Rectal smooth muscle tissue (tissue), 1 donor: ENCODE data around the gene RGS9BP.

Experiments used
- H3K27ac ChIP-seq: one replicate; pipeline ENCODE4 v1.7.0; 2013; ENCODE audit warnings: low read depth, low read length, inconsistent platforms
- H3K27me3 ChIP-seq: one replicate; pipeline ENCODE4 v1.7.0; 2013; ENCODE audit warnings: low read length; ENCODE audit not compliant: control insufficient read depth, insufficient read depth
- H3K36me3 ChIP-seq: one replicate; pipeline ENCODE4 v1.7.0; 2013; ENCODE audit warnings: low read length; ENCODE audit not compliant: control insufficient read depth, insufficient read depth
- H3K4me1 ChIP-seq: one replicate; pipeline ENCODE4 v1.7.0; 2013; ENCODE audit warnings: low read length; ENCODE audit not compliant: control insufficient read depth, insufficient read depth
- H3K4me3 ChIP-seq: one replicate; pipeline ENCODE4 v1.7.0; 2013; ENCODE audit warnings: low read length
- H3K9ac ChIP-seq: one replicate; pipeline ENCODE4 v1.7.0; 2013; ENCODE audit warnings: low read length

RGS9BP gene

DNA sequence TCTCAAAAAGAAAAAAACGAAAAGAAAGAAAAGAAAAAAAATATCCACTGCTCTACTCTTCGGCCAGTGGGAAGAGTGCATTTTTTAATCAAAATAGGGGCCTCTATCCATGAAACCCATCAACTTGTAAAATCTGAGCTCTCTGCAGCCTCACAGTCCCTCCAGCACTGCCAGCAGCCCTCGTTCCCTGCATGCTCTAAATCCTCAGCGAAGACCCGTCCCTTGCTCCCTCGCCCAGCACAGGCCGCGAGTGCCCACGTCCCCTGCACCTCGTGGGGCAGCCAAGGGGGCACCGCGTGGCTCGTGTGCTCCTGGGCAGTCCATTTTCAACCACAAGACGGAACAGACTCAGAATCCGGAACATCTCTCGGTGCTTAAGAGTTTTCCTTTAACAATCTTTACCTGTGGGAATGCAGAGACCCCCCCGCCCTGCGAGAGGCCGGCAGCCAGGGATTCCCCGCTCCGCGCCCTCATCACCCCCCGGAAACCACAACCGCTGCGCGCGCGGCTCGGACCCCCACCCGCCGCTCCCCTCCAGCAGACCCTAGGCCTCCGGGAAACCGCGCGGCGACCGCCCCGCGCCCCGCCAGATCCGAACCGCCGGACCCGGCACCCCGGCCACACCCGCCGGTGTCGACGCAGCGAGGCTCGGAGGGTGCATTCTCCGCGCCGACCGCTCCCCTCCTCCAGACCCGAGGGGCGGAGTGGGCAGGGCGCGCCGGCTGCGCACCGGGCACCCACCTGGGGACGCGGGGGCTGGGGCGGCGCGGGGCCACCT is 1.3 kb upstream of the RGS9BP start:
- Histone ChIP-seq H3K4me1 (peaks cover 7% of the 10 kb centered on the region), H3K9ac (peak overlapping the region; percentile 70), H3K27ac (peak overlapping the region; percentile 70)

DNA sequence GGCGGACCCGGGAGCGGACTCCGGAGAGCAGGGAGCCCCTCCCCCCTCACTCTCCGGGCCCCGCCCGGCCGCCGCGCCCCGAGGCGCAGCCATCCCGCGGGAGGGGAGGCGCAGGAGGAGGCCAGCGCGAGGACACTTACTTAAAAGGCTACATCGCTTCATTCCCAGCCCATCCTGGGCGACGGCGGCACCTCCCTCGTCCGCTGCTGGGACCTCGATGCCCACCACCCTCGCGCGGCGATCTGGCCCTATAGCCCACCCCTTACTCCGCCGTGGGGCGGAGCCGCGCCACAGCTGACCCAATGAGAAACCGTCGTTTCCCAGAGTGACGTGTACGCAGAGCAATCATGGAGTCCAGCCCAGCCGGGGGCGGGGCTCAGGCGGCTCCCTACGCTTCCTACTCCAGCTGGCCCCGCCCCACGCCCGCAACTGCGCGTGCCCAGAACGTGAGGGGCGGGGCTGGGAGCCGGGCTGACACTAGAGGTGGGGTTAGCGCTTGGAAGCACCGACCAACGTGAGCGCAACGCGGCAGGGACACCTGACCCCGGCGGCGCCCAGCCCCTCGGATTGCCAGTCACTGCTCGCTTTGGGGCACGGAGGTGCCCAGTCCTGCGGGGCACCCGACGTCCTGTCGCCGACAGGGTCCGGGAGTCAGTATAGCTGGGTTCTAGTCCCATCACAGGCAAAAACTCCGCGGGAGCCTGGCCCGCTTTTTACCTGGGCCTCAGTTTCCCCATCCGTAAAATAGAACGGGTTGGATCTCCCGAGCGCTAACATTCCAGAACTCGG is 523 bp upstream of the RGS9BP start, which contains the start of gene ANKRD27:
Gene ANKRD27 (minus strand): TSS at position 250 of the 789 bp plus-strand sequence. CDS start 16,165 bp downstream, outside the sequence.
- H3K4me1 ChIP-seq: peaks cover 7% of the 10 kb centered on the region
- H3K9ac ChIP-seq: peak within 1 kb of the TSS; percentile 70

More for the DNA sequence above, 1.3 kb upstream of the RGS9BP start:
- H3K36me3 ChIP-seq: no peaks in the 10 kb centered on the region
- H3K4me3 ChIP-seq: peak overlapping the region; percentile 92
- peaks cover 5% of the 10 kb centered on the region for H3K27me3 ChIP-seq

DNA sequence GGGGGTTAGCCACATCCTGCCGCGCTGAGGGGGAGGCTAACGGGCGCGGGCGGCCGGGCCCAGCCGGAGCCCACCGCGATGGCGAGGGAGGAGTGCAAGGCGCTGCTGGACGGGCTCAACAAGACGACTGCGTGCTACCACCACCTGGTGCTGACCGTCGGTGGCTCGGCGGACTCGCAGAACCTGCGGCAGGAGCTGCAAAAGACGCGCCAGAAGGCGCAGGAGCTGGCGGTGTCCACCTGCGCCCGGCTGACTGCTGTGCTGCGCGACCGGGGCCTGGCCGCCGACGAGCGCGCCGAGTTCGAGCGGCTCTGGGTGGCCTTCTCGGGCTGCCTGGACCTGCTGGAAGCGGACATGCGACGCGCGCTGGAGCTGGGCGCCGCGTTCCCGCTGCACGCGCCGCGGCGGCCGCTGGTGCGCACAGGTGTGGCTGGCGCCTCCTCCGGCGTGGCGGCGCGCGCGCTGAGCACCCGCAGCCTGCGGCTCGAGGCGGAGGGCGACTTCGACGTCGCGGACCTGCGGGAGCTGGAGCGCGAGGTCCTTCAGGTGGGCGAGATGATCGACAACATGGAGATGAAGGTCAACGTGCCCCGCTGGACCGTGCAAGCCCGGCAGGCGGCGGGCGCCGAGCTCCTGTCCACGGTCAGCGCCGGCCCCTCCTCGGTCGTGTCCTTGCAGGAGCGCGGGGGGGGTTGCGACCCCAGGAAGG is 692 bp downstream of the RGS9BP start:
- H3K4me3 ChIP-seq: peak overlapping the region; percentile 97
- H3K27ac ChIP-seq: no peak overlapping the region
- H3K9ac ChIP-seq: no peak overlapping the region
- peaks cover 5% of the 10 kb centered on the region for H3K27me3 ChIP-seq
- H3K4me1 ChIP-seq: peaks cover 7% of the 10 kb centered on the region
- H3K36me3 ChIP-seq: no peaks in the 10 kb centered on the region

More for the DNA sequence above, 523 bp upstream of the RGS9BP start, which contains the start of gene ANKRD27:
- no peaks in the 10 kb centered on the region for H3K36me3 ChIP-seq
- H3K27me3 ChIP-seq: peaks cover 5% of the 10 kb centered on the region
- peak within 1 kb of the TSS; percentile 79 for H3K27ac ChIP-seq
- peak within 1 kb of the TSS; percentile 97 for H3K4me3 ChIP-seq

DNA sequence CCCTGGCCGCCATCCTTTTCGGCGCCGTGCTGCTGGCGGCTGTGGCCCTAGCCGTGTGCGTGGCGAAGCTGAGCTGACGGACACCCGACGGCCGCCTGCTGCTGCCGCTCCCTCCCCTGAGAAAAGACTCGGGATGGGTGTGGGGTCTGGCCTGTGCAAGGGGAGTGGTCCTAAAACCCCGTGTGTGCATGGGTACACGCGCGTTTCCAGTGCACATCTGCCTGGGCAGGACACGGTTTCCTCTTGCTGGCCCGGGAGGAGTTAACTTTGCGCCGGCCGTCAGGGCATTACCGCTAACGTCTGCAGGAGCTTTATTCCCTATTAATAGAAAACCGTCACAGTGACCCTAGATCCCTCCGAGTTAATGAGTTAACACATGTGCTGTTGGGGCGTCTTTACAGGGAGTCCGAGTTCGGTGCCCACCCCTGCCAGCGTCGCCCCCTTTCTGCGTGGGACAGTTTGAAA is 1.3 kb downstream of the RGS9BP start:
- Histone ChIP-seq H3K27ac (no peak overlapping the region), H3K4me3 (no peak overlapping the region), H3K9ac (no peak overlapping the region), H3K27me3 (peaks cover 5% of the 10 kb centered on the region), H3K4me1 (peaks cover 7% of the 10 kb centered on the region), H3K36me3 (no peaks in the 10 kb centered on the region)

DNA sequence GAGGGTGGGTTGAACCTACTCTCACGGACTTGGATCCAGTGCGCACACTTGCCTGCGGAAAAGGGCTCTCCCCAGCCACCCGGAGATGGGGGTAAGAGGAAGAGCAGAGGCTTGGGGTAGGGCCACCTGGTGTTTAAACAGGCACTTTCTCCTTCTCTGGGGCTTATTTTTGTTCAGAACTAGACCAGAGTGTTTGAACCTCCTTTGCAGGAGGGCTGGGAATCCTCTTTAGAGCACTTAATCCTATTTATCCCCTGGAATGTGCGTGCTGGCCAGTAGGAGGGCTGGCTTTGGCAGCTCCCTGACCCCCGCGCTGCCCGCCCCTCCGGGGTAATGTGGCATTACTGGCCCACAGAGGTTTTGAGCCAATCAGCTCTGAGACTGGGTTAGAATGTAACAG is 2.0 kb downstream of the RGS9BP start:
- H3K27ac ChIP-seq: no peak overlapping the region
- H3K27me3 ChIP-seq: peaks cover 5% of the 10 kb centered on the region
- no peak overlapping the region for H3K9ac ChIP-seq
- no peak overlapping the region for H3K4me3 ChIP-seq
- no peaks in the 10 kb centered on the region for H3K36me3 ChIP-seq
- H3K4me1 ChIP-seq: peaks cover 7% of the 10 kb centered on the region

DNA sequence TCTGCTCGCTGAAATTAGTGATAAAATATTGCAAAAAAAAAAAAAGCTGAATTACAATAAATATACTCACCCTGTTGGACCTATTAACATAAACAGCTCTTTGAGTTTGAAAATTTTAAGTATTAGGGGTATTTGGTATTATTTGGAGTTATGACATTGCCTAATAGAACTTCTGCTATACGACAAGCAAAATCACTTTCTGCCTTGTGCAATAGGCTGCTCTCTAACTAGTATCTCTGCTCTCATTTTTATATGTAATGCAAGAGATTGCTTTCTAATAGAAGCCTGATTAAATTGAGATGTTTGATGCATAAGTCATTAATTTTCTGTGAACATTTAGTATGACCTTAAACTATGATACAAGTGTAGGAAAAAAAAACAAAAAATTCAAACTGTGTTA is 5.3 kb downstream of the RGS9BP start:
- Histone ChIP-seq H3K4me1 (no peaks in the 10 kb centered on the region), H3K27ac (no peak overlapping the region)

DNA sequence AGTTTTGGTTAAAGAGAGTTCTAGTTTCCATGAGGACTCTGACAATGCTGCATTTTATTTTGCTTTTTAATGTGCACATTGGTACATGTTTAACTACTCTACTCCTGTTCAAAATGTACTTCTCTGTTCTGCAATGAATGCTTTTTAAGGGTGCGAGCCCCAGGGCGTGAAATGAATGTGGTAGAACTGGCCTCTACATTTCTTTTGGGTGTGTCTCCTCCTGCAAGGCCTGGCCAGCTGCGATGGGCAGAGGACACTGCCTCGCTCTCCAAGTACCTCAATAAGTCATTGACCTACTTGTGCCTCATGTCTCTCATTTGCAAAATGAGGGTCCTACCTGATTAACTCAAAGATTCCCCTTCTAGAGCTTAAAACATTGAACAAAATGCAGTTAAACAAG is 6.7 kb downstream of the RGS9BP start:
- Histone ChIP-seq H3K36me3 (no peaks in the 10 kb centered on the region), H3K4me1 (no peaks in the 10 kb centered on the region), H3K4me3 (no peak overlapping the region), H3K27ac (no peak overlapping the region), H3K27me3 (no peaks in the 10 kb centered on the region), H3K9ac (no peak overlapping the region)

More for the DNA sequence above, 5.3 kb downstream of the RGS9BP start:
- H3K4me3 ChIP-seq: no peak overlapping the region
- H3K36me3 ChIP-seq: no peaks in the 10 kb centered on the region
- peaks cover 5% of the 10 kb centered on the region for H3K27me3 ChIP-seq
- H3K9ac ChIP-seq: no peak overlapping the region

DNA sequence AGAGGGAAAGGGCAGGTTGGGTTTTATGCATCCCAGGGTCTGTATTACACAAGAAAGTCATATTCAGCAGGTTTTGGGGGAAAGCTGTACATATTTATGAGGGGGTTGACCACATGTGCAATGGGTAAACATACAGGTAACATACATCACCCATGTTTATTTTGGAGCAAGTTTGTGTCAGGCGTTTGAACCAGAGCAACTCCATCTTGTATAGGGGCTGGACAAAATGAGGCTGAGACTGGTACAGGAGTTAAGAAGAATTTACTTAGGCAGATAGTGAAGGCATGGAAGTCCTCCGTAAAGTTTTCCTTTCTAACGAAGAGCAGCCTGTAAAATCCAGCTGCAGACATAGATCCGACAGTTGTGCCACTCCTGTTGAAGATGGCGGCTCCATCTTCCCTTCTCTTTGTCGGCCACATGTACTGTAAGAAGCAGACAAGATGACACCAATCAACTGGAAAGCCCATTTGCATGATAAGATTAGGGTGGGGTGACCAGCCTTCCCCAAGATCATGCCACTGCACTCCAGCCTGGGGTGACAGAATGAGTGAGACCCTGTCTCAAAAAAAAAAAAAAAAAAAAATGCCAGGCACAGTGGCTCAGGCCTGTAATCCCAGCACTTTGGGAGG is 11.3 kb downstream of the RGS9BP start:
- H3K4me3 ChIP-seq: no peak overlapping the region
- peaks cover 4% of the 10 kb centered on the region for H3K4me1 ChIP-seq
- H3K27ac ChIP-seq: no peak overlapping the region
- no peak overlapping the region for H3K9ac ChIP-seq
- no peaks in the 10 kb centered on the region for H3K36me3 ChIP-seq
- no peaks in the 10 kb centered on the region for H3K27me3 ChIP-seq

DNA sequence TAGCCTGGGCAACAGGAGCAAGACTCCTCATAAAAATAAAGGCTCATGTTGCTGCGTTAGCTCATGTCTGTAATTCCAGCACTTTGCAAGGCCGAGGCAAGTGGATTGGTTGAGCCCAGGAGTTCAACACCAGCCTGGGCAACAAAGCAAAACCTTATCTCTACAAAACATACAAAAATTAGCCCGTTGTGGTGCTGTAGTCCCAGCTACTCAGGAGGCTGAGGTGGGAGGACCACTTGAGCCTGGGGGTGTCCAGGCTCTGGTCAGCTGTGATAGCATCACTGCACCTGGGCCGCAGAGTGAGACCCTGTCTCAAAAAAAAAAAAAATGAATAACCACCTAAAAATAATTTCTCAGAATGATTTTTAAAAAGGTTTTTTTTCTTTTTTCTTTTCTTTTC is 12.0 kb downstream of the RGS9BP start:
- H3K4me3 ChIP-seq: no peak overlapping the region

DNA sequence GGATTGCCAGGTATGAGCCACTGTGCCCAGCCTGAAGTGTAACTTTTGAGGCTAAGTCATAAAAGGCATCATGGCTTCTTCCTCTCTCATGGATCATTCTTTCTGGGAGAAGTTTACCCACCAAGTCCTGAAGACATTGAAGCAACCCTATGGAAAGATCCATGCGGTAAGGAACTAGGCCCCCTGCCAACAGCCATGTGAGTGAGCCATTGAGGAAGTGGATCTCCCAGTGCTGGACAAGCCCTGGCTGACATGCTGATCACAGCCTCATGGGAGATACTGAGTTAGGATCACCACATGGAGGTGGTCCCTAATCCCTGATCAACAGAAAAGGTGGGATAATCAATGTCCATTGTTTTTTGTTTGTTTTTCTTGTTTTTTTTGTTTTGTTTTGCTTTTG is 12.7 kb downstream of the RGS9BP start:
- Histone ChIP-seq H3K27me3 (no peaks in the 10 kb centered on the region), H3K36me3 (no peaks in the 10 kb centered on the region), H3K9ac (no peak overlapping the region), H3K4me1 (peaks cover 5% of the 10 kb centered on the region), H3K4me3 (no peak overlapping the region), H3K27ac (no peak overlapping the region)

More for the DNA sequence above, 12.0 kb downstream of the RGS9BP start:
- Histone ChIP-seq H3K4me1 (peaks cover 4% of the 10 kb centered on the region), H3K27ac (no peak overlapping the region), H3K27me3 (no peaks in the 10 kb centered on the region), H3K36me3 (no peaks in the 10 kb centered on the region), H3K9ac (no peak overlapping the region)

DNA sequence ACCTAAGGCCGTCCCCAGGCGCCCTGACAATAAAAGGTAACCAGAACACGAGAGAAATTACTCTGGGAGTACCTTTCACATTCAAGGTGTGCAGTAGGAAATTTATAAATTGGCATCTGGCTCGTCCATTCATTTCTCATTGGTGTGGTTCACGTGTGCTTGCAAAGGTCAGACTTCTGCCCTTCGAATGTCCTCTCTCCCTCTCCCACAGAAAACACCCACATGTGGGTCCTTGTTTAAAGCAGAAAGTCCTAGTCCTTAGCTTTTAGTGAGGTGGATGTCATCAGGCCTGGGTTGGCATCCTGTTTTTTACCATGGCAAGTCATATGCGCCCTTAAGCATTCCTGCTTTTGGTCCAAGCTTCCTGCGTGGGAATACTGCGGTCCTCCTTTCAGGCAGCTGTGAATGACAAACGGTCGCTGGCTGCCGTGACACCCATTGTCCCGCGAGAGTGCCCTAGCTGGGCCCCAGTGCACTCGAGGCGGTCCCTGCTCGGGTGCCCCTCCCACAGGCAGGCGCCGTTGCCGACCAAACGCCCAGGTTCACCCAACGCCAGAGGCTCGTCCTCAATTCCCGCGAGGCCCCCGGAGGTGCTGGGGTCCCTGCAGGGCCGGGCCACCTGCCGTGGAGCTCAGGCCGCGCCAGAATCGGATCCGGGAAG is 15.8 kb downstream of the RGS9BP start, which contains the start of gene NUDT19:
Gene NUDT19 (plus strand): TSS at position 531 of the 661 bp plus-strand sequence. CDS start 140 bp downstream, outside the sequence.
- peaks cover 6% of the 10 kb centered on the region for H3K4me1 ChIP-seq
- no peaks in the 10 kb centered on the region for H3K27me3 ChIP-seq
- H3K36me3 ChIP-seq: no peaks in the 10 kb centered on the region
- H3K4me3 ChIP-seq: peak within 1 kb of the TSS; percentile 73
- H3K27ac ChIP-seq: peak within 1 kb of the TSS; percentile 80
- H3K9ac ChIP-seq: peak within 1 kb of the TSS; percentile 45
